ENCODE measurements around the gene TRPM6. TPM values are rescaled to one million over a fixed set of nuclear protein-coding genes. Genes with fewer than 3 reads are reported as not detected.
"Not testable (repeated sequence)": the region's sequence is repeated elsewhere in the genome, so short reads cannot be mapped to it uniquely, and the experiment has no call there.

Gene TRPM6
- total and polyA plus RNA-seq, 12 donors = 0.10 to 0.60 (median 0.21) TPM

- DNase-seq (no peak), ATAC-seq (no peak)
- no peak overlapping the region for H3K27ac ChIP-seq
- TF ChIP-seq, protein P1, sequence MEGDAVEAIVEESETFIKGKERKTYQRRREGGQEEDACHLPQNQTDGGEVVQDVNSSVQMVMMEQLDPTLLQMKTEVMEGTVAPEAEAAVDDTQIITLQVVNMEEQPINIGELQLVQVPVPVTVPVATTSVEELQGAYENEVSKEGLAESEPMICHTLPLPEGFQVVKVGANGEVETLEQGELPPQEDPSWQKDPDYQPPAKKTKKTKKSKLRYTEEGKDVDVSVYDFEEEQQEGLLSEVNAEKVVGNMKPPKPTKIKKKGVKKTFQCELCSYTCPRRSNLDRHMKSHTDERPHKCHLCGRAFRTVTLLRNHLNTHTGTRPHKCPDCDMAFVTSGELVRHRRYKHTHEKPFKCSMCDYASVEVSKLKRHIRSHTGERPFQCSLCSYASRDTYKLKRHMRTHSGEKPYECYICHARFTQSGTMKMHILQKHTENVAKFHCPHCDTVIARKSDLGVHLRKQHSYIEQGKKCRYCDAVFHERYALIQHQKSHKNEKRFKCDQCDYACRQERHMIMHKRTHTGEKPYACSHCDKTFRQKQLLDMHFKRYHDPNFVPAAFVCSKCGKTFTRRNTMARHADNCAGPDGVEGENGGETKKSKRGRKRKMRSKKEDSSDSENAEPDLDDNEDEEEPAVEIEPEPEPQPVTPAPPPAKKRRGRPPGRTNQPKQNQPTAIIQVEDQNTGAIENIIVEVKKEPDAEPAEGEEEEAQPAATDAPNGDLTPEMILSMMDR (IDR thresholded peaks at IDR 0.05) = no peak
- H3K36me3 ChIP-seq = no peaks in the 10 kb centered on the region
- WGBS, 2 donors = 91 to 94% methylated on average over 6 of the region's 6 CpGs
- H3K9me3 ChIP-seq = no peaks in the 10 kb centered on the region
- peaks cover 0 to 3% (median 0%) of the 10 kb centered on the region in 9 donors for H3K4me1 ChIP-seq
- no peak overlapping the region for H3K4me3 ChIP-seq
- no peaks in the 10 kb centered on the region for H3K27me3 ChIP-seq
- intact Hi-C loops (cut with DNase I) = no loop called here
Observed at GRCh38 chr9:74855072-74855471, 32.6 kb downstream of the TRPM6 start.

- H3K9me3 ChIP-seq; intact Hi-C loops (cut with DNase I); DNase-seq; H3K36me3 ChIP-seq; H3K4me3 ChIP-seq; H3K27ac ChIP-seq; H3K27me3 ChIP-seq; H3K4me1 ChIP-seq; ATAC-seq: not testable (repeated sequence)
- 94 to 96% methylated on average over 26 to 36 of the region's 36 CpGs for WGBS, 2 donors
Observed at GRCh38 chr9:74853024-74853423, 34.7 kb downstream of the TRPM6 start.

- no peaks in the 10 kb centered on the region for H3K27me3 ChIP-seq
- WGBS, 2 donors = 48 to 58% methylated on average over 4 of the region's 4 CpGs
- intact Hi-C loops (cut with DNase I) = no loop called here
- H3K27ac ChIP-seq = no peak overlapping the region
- H3K36me3 ChIP-seq = no peaks in the 10 kb centered on the region
- H3K9me3 ChIP-seq = peaks cover 0 to 12% (median 0%) of the 10 kb centered on the region in 11 donors
- DNase-seq (no peak), ATAC-seq (no peak)
- TF ChIP-seq, protein P1 (IDR thresholded peaks at IDR 0.05) = no peak
- H3K4me3 ChIP-seq = no peak overlapping the region
- no peaks in the 10 kb centered on the region for H3K4me1 ChIP-seq
Observed at GRCh38 chr9:74848153-74848525, 39.6 kb downstream of the TRPM6 start.

DNA sequence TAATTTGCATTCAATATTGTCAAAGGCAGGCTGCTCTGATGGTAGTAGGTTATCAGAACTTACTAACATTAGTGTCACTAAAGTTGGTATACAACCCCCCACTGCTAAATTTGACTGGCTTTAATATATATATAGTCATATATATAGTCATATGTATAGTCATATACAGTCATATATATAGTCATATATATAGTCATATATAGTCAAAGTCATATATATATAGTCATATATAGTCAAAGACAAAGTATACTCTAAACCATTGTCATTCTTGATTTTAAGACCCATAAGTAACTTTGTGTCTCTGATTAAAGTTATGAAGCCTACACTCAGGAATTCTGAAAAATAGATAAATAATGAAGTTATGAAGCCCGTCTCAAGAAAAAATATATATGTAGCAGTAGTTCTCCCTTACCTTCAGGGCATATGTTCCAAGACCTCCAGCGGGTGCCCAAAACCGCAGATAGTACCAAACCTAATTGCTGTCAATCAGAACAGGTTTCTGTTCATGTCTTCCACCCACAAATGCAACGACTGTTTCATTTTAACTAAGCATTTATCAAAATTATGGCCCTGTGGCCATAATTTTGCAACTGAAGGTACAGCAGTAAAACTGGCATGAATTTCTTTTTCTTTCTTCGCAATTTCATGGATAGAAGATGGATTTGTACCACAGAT lies 40.1 kb downstream of the TRPM6 start:
- no peaks in the 10 kb centered on the region for H3K4me1 ChIP-seq
- intact Hi-C loops (cut with DNase I) = no loop called here
- no peaks in the 10 kb centered on the region for H3K36me3 ChIP-seq
- no peak for ATAC-seq
- H3K4me3 ChIP-seq = no peak overlapping the region
- no peaks in the 10 kb centered on the region for H3K27me3 ChIP-seq
- DNase-seq = no peak
- H3K9me3 ChIP-seq = peaks cover 0 to 12% (median 0%) of the 10 kb centered on the region in 11 donors
- TF ChIP-seq, protein P1 (IDR thresholded peaks at IDR 0.05) = no peak
- no peak overlapping the region for H3K27ac ChIP-seq
- WGBS, 2 donors = 92% methylated on average over 5 of the region's 5 CpGs

- intact Hi-C loops (cut with DNase I) = no loop called here
- DNase-seq = no peak
- Histone ChIP-seq H3K36me3 (no peaks in the 10 kb centered on the region), H3K4me1 (no peaks in the 10 kb centered on the region), H3K27me3 (no peaks in the 10 kb centered on the region), H3K27ac (no peak overlapping the region), H3K4me3 (no peak overlapping the region), H3K9me3 (peaks cover 0 to 12% (median 0%) of the 10 kb centered on the region in 11 donors)
- TF ChIP-seq, protein P1 (IDR thresholded peaks at IDR 0.05) = no peak
- no peak for ATAC-seq
- WGBS, 2 donors = 83 to 84% methylated on average over 6 of the region's 6 CpGs
Observed at GRCh38 chr9:74846766-74847165, 41.0 kb downstream of the TRPM6 start.
